GM10266 (cell line): ENCODE results near the gene RDH14.

Experiments used
- DNase-seq: peaks from one replicate; pipeline ENCODE4 v3.0.0; 2012; ENCODE audit errors: extremely low spot score
- TF ChIP-seq, protein P1 (sequence below): IDR thresholded peaks from 2 replicates; pipeline ENCODE4 v1.5.1; 2012; ENCODE audit warnings: mild to moderate bottlenecking, low read depth; ENCODE audit not compliant: control insufficient read depth, insufficient read depth; ENCODE audit errors: missing control alignments

Gene RDH14

GRCh38 chr2:18551623-18552022, 8.8 kb downstream of the RDH14 start:
- DNase-seq, result no peak

DNA sequence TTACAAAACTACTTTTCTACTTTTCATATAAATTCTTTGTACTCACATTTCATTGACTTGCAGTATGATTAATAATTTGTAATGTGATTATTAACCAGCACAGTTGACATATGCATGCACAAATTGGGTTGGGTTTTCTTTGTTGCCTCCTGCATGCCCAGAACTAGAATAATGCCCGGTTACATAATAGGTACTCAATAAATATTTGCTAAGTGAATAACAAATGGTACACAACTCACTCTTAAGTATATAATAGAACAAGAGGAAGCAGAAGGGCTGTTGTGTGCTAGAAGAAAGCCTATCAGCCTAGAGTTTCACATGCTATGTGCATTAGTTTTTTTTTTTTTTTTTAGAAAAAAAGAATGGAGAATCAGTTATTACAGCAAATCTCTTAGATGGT, 9.3 kb downstream of the RDH14 start:
- DNase-seq, result no peak
- TF ChIP-seq, protein P1, sequence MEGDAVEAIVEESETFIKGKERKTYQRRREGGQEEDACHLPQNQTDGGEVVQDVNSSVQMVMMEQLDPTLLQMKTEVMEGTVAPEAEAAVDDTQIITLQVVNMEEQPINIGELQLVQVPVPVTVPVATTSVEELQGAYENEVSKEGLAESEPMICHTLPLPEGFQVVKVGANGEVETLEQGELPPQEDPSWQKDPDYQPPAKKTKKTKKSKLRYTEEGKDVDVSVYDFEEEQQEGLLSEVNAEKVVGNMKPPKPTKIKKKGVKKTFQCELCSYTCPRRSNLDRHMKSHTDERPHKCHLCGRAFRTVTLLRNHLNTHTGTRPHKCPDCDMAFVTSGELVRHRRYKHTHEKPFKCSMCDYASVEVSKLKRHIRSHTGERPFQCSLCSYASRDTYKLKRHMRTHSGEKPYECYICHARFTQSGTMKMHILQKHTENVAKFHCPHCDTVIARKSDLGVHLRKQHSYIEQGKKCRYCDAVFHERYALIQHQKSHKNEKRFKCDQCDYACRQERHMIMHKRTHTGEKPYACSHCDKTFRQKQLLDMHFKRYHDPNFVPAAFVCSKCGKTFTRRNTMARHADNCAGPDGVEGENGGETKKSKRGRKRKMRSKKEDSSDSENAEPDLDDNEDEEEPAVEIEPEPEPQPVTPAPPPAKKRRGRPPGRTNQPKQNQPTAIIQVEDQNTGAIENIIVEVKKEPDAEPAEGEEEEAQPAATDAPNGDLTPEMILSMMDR, result no peak

More at GRCh38 chr2:18551623-18552022, 8.8 kb downstream of the RDH14 start:
- TF ChIP-seq, protein P1, result no peak

GRCh38 chr2:18550433-18550832, 10.0 kb downstream of the RDH14 start:
- TF ChIP-seq, protein P1, result no peak
- no peak for DNase-seq

- TF ChIP-seq, protein P1, result no peak
- DNase-seq, result no peak
Measured at GRCh38 chr2:18549083-18549482, 11.4 kb downstream of the RDH14 start.

- TF ChIP-seq, protein P1, result no peak
- DNase-seq, result no peak
Measured at GRCh38 chr2:18548621-18549020, 11.8 kb downstream of the RDH14 start.

- TF ChIP-seq, protein P1, result no peak
- DNase-seq, result no peak
Measured at GRCh38 chr2:18546567-18546966, 13.9 kb downstream of the RDH14 start.

GRCh38 chr2:18545384-18545783, 15.1 kb downstream of the RDH14 start:
- no peak for DNase-seq

More at GRCh38 chr2:18545384-18545783, 15.1 kb downstream of the RDH14 start:
- TF ChIP-seq, protein P1, result no peak
